ENCODE measurements around the gene CNDP2. TPM values are rescaled to one million over a fixed set of nuclear protein-coding genes. Genes with fewer than 3 reads are reported as not detected.

CNDP2 gene
- total RNA-seq, 8 experiments from 2014 or later, result 42.5 to 222 (median 75.9) TPM

Other genes starting within 250 kb of the CNDP2 start
- 10 to 100 TPM; 26.4 to 63.6 (median 35.5) TPM for gene CYB5A, start 204.4 kb upstream of the CNDP2 start, total RNA-seq
- gene C18orf63, start 180.5 kb upstream of the CNDP2 start, total RNA-seq, result under 1 TPM in 2 of 8 experiments, not detected in 6; 0.05 to 0.14 TPM
- 1 to 10 TPM in 2 of 8 experiments, under 1 TPM in 5, not detected in 1; 0.09 to 4.3 (median 0.47) TPM for gene DIPK1C, start 39.1 kb upstream of the CNDP2 start, total RNA-seq
- gene CNDP1, start 38.1 kb downstream of the CNDP2 start, total RNA-seq, result under 1 TPM in 7 of 8 experiments, not detected in 1; 0.08 to 0.57 (median 0.20) TPM
- gene ZNF407, start 101.5 kb downstream of the CNDP2 start, total RNA-seq, result 10 to 100 TPM in 7 of 8 experiments, 1 to 10 TPM in 1; 7.9 to 23.6 (median 11.6) TPM

Data from motor neuron (in vitro differentiated cells).